ENCODE data around the gene CBARP. TPM values are rescaled to one million over a fixed set of nuclear protein-coding genes. Genes with fewer than 3 reads are reported as not detected.

Gene CBARP
- total and polyA plus RNA-seq, 9 of the 15 experiments (the other 6 are each of a cell fraction or from before 2014, with no cell fraction given), result 0.03 to 8.9 (median 1.2) TPM; not detected in 1

DNA sequence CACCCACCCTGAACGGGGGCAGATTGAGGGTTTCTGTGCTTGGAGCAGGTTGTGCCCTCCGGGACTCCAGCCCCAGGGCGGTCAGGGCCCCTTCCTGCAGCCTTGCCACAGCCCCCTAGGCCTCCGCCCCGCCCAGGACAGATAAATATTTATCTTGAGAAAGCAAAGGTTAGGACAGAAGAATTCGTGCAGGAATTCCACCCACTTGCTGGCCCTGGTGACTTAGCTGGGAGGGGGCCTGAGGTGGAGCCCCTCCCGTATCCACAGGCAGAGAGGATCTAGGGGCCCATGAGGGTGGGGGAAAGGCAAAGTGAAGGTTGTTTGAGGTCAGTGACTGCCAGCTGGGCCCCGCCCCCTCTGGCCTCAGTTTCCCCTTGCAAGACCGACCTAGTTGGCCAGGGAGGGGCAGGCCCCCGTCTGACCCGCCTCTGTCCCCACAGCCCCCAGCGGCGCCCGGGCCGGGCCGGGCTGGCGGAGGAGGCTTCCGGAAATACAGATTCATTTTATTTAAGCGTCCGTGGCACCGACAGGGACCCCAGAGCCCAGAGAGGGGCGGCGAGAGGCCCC is 15.8 kb upstream of the CBARP start:
- POLR2A ChIA-PET, result interaction anchor here (0.6 to 7.8 kb wide), 6 partner anchors 10 to 633 kb away, joined by 3 to 88 read pairs (median 6); partner anchors contain the start of genes CIRBP and FAM174C
- Histone ChIP-seq H3K27me3 (ENCODE audit: control insufficient read depth in 2 of 2, insufficient read depth in 2 of 2, low read length in 2 of 2) (no peaks in the 10 kb centered on the region), H4K20me1 (replicated peaks; ENCODE audit: control insufficient read depth, insufficient read depth, low read length) (0 out of 2 replicates have a peak, but pooled peaks cover 7% of the 10 kb centered on the region), H3K9me3 (replicated peaks; ENCODE audit: control insufficient read depth, insufficient read depth, low read depth, low read length) (no peaks in the 10 kb centered on the region), H3K27ac (ENCODE audit: extremely low read depth, low read depth, low read length) (peak overlapping the region; percentile 82), H3K79me2 (ENCODE audit: control insufficient read depth, insufficient read depth, low read length) (peaks cover 73% of the 10 kb centered on the region), H3K36me3 (ENCODE audit: control insufficient read depth, insufficient read depth, low read length) (peaks cover 67% of the 10 kb centered on the region; the same call in 2 of the 3 replicates), H3K4me3 (peak overlapping the region; percentile 93), H3K4me2 (ENCODE audit: insufficient read depth, low read length) (peak overlapping the region; percentile 63), H3K9ac (ENCODE audit: insufficient read depth in 1 of 2, low read depth in 2 of 2, low read length in 2 of 2) (peak overlapping the region; percentile 79 to 96), H2AFZ (ENCODE audit: low read depth, low read length) (no peak overlapping the region), H3K4me1 (replicated peaks in 1 of 2; ENCODE audit: control insufficient read depth in 2 of 2, insufficient read depth in 2 of 2, low read length in 2 of 2) (peaks cover 27 to 96% of the 10 kb centered on the region in 2 experiments; a peak in 4 of 5 replicates), H3K9me1 (ENCODE audit: control insufficient read depth, insufficient read depth, low read length) (no peaks in the 10 kb centered on the region)
- DNase-seq (ENCODE audit: extremely low read depth in 1 of 4, low spot score in 3 of 4), result peak in 1 of 4 experiments; percentile 77
- WGBS (ENCODE audit: insufficient coverage, low coverage, missing lambda C conversion rate), result 55% methylated on average over 21 of the region's 23 CpGs
- in situ Hi-C loops (cut with MboI), result no loop called here
- CTCF ChIA-PET (ENCODE audit: low intra/inter-chr PET ratio), result interaction anchor here (1.3 kb wide), 1 partner anchor 13 kb away, joined by 5 read pairs; no protein-coding TSS in a partner anchor
- BruUV-seq (replicated peaks), result no TSS peak
- FAIRE-seq, result no peak
- ATAC-seq, result peak; percentile 11
- intact Hi-C loops (cut with micrococcal nuclease), result no loop called here
- TF ChIP-seq IFI16 (CRISPR knock-in tag; IDR thresholded peaks at IDR 0.05), result no peak
- TF ChIP-seq, protein P1, sequence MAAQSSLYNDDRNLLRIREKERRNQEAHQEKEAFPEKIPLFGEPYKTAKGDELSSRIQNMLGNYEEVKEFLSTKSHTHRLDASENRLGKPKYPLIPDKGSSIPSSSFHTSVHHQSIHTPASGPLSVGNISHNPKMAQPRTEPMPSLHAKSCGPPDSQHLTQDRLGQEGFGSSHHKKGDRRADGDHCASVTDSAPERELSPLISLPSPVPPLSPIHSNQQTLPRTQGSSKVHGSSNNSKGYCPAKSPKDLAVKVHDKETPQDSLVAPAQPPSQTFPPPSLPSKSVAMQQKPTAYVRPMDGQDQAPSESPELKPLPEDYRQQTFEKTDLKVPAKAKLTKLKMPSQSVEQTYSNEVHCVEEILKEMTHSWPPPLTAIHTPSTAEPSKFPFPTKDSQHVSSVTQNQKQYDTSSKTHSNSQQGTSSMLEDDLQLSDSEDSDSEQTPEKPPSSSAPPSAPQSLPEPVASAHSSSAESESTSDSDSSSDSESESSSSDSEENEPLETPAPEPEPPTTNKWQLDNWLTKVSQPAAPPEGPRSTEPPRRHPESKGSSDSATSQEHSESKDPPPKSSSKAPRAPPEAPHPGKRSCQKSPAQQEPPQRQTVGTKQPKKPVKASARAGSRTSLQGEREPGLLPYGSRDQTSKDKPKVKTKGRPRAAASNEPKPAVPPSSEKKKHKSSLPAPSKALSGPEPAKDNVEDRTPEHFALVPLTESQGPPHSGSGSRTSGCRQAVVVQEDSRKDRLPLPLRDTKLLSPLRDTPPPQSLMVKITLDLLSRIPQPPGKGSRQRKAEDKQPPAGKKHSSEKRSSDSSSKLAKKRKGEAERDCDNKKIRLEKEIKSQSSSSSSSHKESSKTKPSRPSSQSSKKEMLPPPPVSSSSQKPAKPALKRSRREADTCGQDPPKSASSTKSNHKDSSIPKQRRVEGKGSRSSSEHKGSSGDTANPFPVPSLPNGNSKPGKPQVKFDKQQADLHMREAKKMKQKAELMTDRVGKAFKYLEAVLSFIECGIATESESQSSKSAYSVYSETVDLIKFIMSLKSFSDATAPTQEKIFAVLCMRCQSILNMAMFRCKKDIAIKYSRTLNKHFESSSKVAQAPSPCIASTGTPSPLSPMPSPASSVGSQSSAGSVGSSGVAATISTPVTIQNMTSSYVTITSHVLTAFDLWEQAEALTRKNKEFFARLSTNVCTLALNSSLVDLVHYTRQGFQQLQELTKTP (IDR thresholded peaks at IDR 0.05; ENCODE audit: low read depth in 1 of 2, partially characterized antibody in 2 of 2), result no peak
- TF ChIP-seq EP300 (IDR thresholded peaks at IDR 0.05; ENCODE audit: low read length), result peak; percentile 7; the same call in 1 of the 2 replicates
- 0 out of 2 replicates have a peak, but pooled peaks have one; percentile 1 for TF ChIP-seq DMBX1 (CRISPR knock-in tag; IDR thresholded peaks at IDR 0.05; ENCODE audit: borderline replicate concordance)
- TF ChIP-seq TEAD4 (IDR thresholded peaks at IDR 0.05; ENCODE audit: low read length), result peak; percentile 30; the same call in 1 of the 2 replicates
- no peak for TF ChIP-seq TEAD4 (CRISPR knock-in tag; IDR thresholded peaks at IDR 0.05; ENCODE audit: borderline replicate concordance)
- no peak for TF ChIP-seq SMC3 (conservative IDR thresholded peaks at IDR 0.05; ENCODE audit: insufficient read depth, low read depth, low read length)
- peak; percentile 51; the same call in 1 of the 2 replicates for TF ChIP-seq POLR2G (IDR thresholded peaks at IDR 0.05; ENCODE audit: low read depth, low read length)
- peak; percentile 42; the same call in 1 of the 2 replicates for TF ChIP-seq EGR1 (conservative IDR thresholded peaks at IDR 0.05)
- TF ChIP-seq, protein P2, sequence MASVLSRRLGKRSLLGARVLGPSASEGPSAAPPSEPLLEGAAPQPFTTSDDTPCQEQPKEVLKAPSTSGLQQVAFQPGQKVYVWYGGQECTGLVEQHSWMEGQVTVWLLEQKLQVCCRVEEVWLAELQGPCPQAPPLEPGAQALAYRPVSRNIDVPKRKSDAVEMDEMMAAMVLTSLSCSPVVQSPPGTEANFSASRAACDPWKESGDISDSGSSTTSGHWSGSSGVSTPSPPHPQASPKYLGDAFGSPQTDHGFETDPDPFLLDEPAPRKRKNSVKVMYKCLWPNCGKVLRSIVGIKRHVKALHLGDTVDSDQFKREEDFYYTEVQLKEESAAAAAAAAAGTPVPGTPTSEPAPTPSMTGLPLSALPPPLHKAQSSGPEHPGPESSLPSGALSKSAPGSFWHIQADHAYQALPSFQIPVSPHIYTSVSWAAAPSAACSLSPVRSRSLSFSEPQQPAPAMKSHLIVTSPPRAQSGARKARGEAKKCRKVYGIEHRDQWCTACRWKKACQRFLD (CRISPR knock-in tag; IDR thresholded peaks at IDR 0.05), result no peak
- TF ChIP-seq TAF1 (IDR thresholded peaks at IDR 0.05; ENCODE audit: control insufficient read depth, extremely low read depth, insufficient read depth, low read length, severe bottlenecking), result no peak
- no peak for TF ChIP-seq ZBTB26 (CRISPR knock-in tag; IDR thresholded peaks at IDR 0.05)

All from K562 (cell line).